Trophoblast cell (in vitro differentiated cells and primary cell): ENCODE data around the gene PTPRM.
A peak's percentile ranks its signal among the peaks of the same experiment; 100 is the strongest.

Experiments used
- DNase-seq, 2 donors: peaks; one replicate each; pipeline ENCODE4 v3.0.0-alpha.2; 2016
- H2AFZ ChIP-seq: 2 replicates; pipeline ENCODE4 v1.6.1; 2013; ENCODE audit warnings: low read length, moderate library complexity, mild to moderate bottlenecking; ENCODE audit not compliant: insufficient read depth, poor library complexity
- H2AK5ac ChIP-seq: 2 replicates; pipeline ENCODE4 v1.6.1; 2013; ENCODE audit warnings: mild to moderate bottlenecking, low read length
- H2BK120ac ChIP-seq: 2 replicates; pipeline ENCODE4 v1.6.1; 2013; ENCODE audit warnings: low read length, mild to moderate bottlenecking, moderate library complexity; ENCODE audit not compliant: insufficient read depth, poor library complexity
- H2BK12ac ChIP-seq: 2 replicates; pipeline ENCODE4 v1.6.1; 2013; ENCODE audit warnings: mild to moderate bottlenecking, low read length, moderate library complexity
- H2BK5ac ChIP-seq: 2 replicates; pipeline ENCODE4 v1.6.1; 2013; ENCODE audit warnings: low read length, low read depth, moderate library complexity, mild to moderate bottlenecking; ENCODE audit not compliant: poor library complexity
- H3K14ac ChIP-seq: 2 replicates; pipeline ENCODE4 v1.6.1; 2013; ENCODE audit warnings: mild to moderate bottlenecking, low read length
- H3K18ac ChIP-seq: 2 replicates; pipeline ENCODE4 v1.6.1; 2013; ENCODE audit warnings: mild to moderate bottlenecking, low read length
- H3K23ac ChIP-seq: 2 replicates; pipeline ENCODE4 v1.6.1; 2013; ENCODE audit warnings: low read length
- H3K27ac ChIP-seq: 2 replicates; pipeline ENCODE4 v1.5.1; 2013; ENCODE audit warnings: low read depth, mild to moderate bottlenecking, inconsistent platforms, low read length, moderate library complexity
- H3K27me3 ChIP-seq: 2 replicates; pipeline ENCODE4 v1.6.1; 2013; ENCODE audit warnings: inconsistent platforms, mild to moderate bottlenecking, low read length, moderate library complexity; ENCODE audit not compliant: insufficient read depth
- H3K36me3 ChIP-seq, 2 experiments: 1 replicate in 1 of 2; 2 replicates in 1 of 2; pipeline ENCODE4 v1.6.1; 2013; ENCODE audit warnings: low read length in 2 of 2, mild to moderate bottlenecking in 2 of 2, moderate library complexity in 1 of 2; ENCODE audit not compliant: insufficient read depth in 2 of 2, control insufficient read depth in 1 of 2
- H3K4ac ChIP-seq: 2 replicates; pipeline ENCODE4 v1.6.1; 2013; ENCODE audit warnings: low read depth, mild to moderate bottlenecking, low read length, moderate library complexity
- H3K4me1 ChIP-seq, 2 experiments: 1 replicate in 1 of 2; 2 replicates in 1 of 2; pipeline ENCODE4 v1.6.1; 2013; ENCODE audit warnings: low read length in 2 of 2, mild to moderate bottlenecking in 2 of 2, moderate library complexity in 1 of 2; ENCODE audit not compliant: insufficient read depth in 2 of 2, control insufficient read depth in 1 of 2
- H3K4me2 ChIP-seq: 2 replicates; pipeline ENCODE4 v1.6.1; 2013; ENCODE audit warnings: inconsistent platforms, mild to moderate bottlenecking, low read length, moderate library complexity
- H3K4me3 ChIP-seq: 2 replicates; pipeline ENCODE4 v1.5.1; 2013; ENCODE audit warnings: mild to moderate bottlenecking, low read depth, low read length, inconsistent platforms
- H3K79me1 ChIP-seq: one replicate; pipeline ENCODE4 v1.6.1; 2013; ENCODE audit warnings: low read length
- H3K79me2 ChIP-seq: 2 replicates; pipeline ENCODE4 v1.6.1; 2013; ENCODE audit warnings: low read length, mild to moderate bottlenecking; ENCODE audit not compliant: control insufficient read depth, insufficient read depth, poor library complexity
- H3K9ac ChIP-seq: 2 replicates; pipeline ENCODE4 v1.6.1; 2013; ENCODE audit warnings: mild to moderate bottlenecking, low read length
- H3K9me3 ChIP-seq: 2 replicates; pipeline ENCODE4 v1.6.1; 2013; ENCODE audit warnings: low read depth, mild to moderate bottlenecking, control low read depth, inconsistent platforms, low read length; ENCODE audit not compliant: insufficient read depth
- H4K12ac ChIP-seq: 2 replicates; pipeline ENCODE4 v1.6.1; 2013; ENCODE audit warnings: low read depth, mild to moderate bottlenecking, low read length, moderate library complexity
- H4K8ac ChIP-seq: 2 replicates; pipeline ENCODE4 v1.6.1; 2013; ENCODE audit warnings: low read depth, mild to moderate bottlenecking, low read length, moderate library complexity
- H4K91ac ChIP-seq: one replicate; pipeline ENCODE4 v1.6.1; 2013; ENCODE audit warnings: low read depth, mild to moderate bottlenecking, low read length, moderate library complexity
- WGBS: extraction: QIAGEN DNeasy Blood & Tissue Kit; methylation state at CpG from one replicate; pipeline ENCODE4 v1.1.7; 2013; ENCODE audit warnings: missing lambda C conversion rate; ENCODE audit not compliant: insufficient read length, insufficient coverage; ENCODE audit errors: extremely low coverage; 5-methylcytosine and 5-hydroxymethylcytosine counted together

PTPRM gene

GRCh38 chr18:8008033-8008432 is 440.9 kb downstream of the PTPRM start:
- Histone ChIP-seq H3K18ac (no peak overlapping the region), H3K79me2 (no peaks in the 10 kb centered on the region), H4K8ac (no peak overlapping the region), H3K9ac (no peak overlapping the region), H2AK5ac (no peak overlapping the region), H3K4ac (no peak overlapping the region), H4K12ac (no peak overlapping the region), H3K4me3 (no peak overlapping the region), H3K23ac (no peak overlapping the region), H2AFZ (no peak overlapping the region), H3K36me3 (no peaks in the 10 kb centered on the region), H2BK12ac (no peak overlapping the region), H3K79me1 (no peaks in the 10 kb centered on the region), H3K4me1 (no peaks in the 10 kb centered on the region), H3K27ac (no peak overlapping the region), H4K91ac (no peak overlapping the region), H2BK120ac (no peak overlapping the region), H2BK5ac (no peak overlapping the region), H3K4me2 (no peak overlapping the region), H3K27me3 (no peaks in the 10 kb centered on the region), H3K14ac (no peak overlapping the region), H3K9me3 (no peaks in the 10 kb centered on the region)
- no CpG with 5 or more reads among the region's 4 CpGs for WGBS
- DNase-seq: no peak

GRCh38 chr18:8011361-8011760 is 444.2 kb downstream of the PTPRM start:
- no peak overlapping the region for H2AK5ac ChIP-seq
- no peak overlapping the region for H3K4ac ChIP-seq
- H3K27ac ChIP-seq: no peak overlapping the region
- H3K79me1 ChIP-seq: no peaks in the 10 kb centered on the region
- no peak overlapping the region for H3K9ac ChIP-seq
- no peak overlapping the region for H3K14ac ChIP-seq
- H3K79me2 ChIP-seq: no peaks in the 10 kb centered on the region
- H4K8ac ChIP-seq: no peak overlapping the region
- H3K27me3 ChIP-seq: no peaks in the 10 kb centered on the region
- no peak overlapping the region for H3K4me2 ChIP-seq
- H3K4me1 ChIP-seq: no peaks in the 10 kb centered on the region
- no peak overlapping the region for H4K91ac ChIP-seq
- H2BK120ac ChIP-seq: no peak overlapping the region
- no peak for DNase-seq
- no peak overlapping the region for H2BK5ac ChIP-seq
- no peak overlapping the region for H3K18ac ChIP-seq
- no peak overlapping the region for H2AFZ ChIP-seq
- no peaks in the 10 kb centered on the region for H3K36me3 ChIP-seq
- no peak overlapping the region for H4K12ac ChIP-seq
- no peak overlapping the region for H2BK12ac ChIP-seq
- H3K23ac ChIP-seq: no peak overlapping the region
- no peaks in the 10 kb centered on the region for H3K9me3 ChIP-seq
- WGBS: no CpG with 5 or more reads among the region's 1 CpG
- no peak overlapping the region for H3K4me3 ChIP-seq

DNA sequence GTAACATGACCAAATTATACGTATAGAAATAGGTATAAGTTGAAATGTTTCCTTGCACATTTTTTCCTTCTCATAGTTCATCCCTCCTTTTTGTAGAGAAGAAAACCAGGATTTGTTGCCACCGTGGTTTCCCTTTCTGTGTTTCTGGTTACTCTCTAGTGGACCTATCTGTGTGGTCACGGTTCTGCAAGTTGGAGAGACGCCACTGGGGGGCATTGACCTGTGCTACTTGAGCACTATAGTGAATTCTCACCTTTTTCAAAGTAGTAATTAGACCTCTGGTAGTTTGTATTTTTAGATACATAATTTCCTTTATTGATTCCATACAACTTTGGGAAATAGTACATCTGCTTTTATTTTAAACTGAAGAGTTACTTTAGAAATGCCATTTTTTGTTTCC is 444.8 kb downstream of the PTPRM start:
- no peak overlapping the region for H4K8ac ChIP-seq
- no peak overlapping the region for H2BK120ac ChIP-seq
- no peak overlapping the region for H3K9ac ChIP-seq
- no peak overlapping the region for H3K14ac ChIP-seq
- H3K79me2 ChIP-seq: no peaks in the 10 kb centered on the region
- H2BK12ac ChIP-seq: no peak overlapping the region
- H3K18ac ChIP-seq: no peak overlapping the region
- no peaks in the 10 kb centered on the region for H3K36me3 ChIP-seq
- H4K12ac ChIP-seq: no peak overlapping the region
- H4K91ac ChIP-seq: no peak overlapping the region
- H2BK5ac ChIP-seq: no peak overlapping the region
- peak in 1 of 2 donors; percentile 39 for DNase-seq
- H3K4me3 ChIP-seq: no peak overlapping the region
- no peaks in the 10 kb centered on the region for H3K79me1 ChIP-seq
- H3K4ac ChIP-seq: no peak overlapping the region
- no peak overlapping the region for H3K27ac ChIP-seq
- no peaks in the 10 kb centered on the region for H3K9me3 ChIP-seq
- no peak overlapping the region for H2AK5ac ChIP-seq
- no CpG with 5 or more reads among the region's 4 CpGs for WGBS
- no peak overlapping the region for H3K4me2 ChIP-seq
- H3K27me3 ChIP-seq: no peaks in the 10 kb centered on the region
- H3K23ac ChIP-seq: no peak overlapping the region
- H3K4me1 ChIP-seq: no peaks in the 10 kb centered on the region
- H2AFZ ChIP-seq: no peak overlapping the region

DNA sequence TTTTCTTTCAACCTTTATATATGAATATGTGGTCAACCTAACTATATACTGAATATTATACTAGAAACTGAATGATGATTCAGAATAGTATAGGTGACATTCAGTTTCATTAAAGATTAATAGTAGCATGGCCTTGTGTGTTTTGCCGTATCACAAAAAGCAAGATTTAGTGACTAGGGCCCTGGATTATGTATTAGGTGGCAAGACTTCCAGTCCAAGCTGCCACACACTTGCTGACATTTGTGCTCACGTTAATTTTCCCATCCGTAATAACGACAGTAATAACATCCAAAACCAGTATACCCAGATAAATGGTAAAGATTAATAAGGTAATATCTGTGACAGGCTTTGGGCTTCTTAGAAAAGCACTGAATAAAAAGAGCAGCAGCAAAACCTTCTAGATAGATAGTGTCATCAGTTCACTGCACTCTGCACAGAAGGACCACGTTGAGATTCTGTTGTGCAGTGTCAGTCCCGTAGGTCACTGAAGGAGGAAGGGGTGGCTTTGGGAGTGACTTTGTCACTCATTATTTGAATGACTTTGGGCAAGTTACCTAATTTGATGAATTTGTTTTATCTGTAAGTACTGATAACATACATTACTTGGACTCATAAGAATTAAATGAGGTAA is 451.7 kb downstream of the PTPRM start:
- Histone ChIP-seq H2BK5ac (no peak overlapping the region), H3K9me3 (no peaks in the 10 kb centered on the region), H3K36me3 (peaks cover 0 to 2% of the 10 kb centered on the region in 2 experiments), H3K4me1 (no peaks in the 10 kb centered on the region), H3K27me3 (no peaks in the 10 kb centered on the region), H3K18ac (no peak overlapping the region), H3K4me2 (no peak overlapping the region), H2AK5ac (no peak overlapping the region), H4K12ac (no peak overlapping the region), H3K14ac (no peak overlapping the region), H3K23ac (no peak overlapping the region), H3K79me1 (no peaks in the 10 kb centered on the region), H3K4ac (no peak overlapping the region), H2BK120ac (no peak overlapping the region), H4K91ac (no peak overlapping the region), H3K4me3 (no peak overlapping the region), H3K79me2 (no peaks in the 10 kb centered on the region), H2BK12ac (no peak overlapping the region), H3K9ac (no peak overlapping the region), H4K8ac (no peak overlapping the region), H3K27ac (no peak overlapping the region), H2AFZ (no peak overlapping the region)
- WGBS: no CpG with 5 or more reads among the region's 6 CpGs
- DNase-seq: no peak
